HG02623 (cell line): Measurements from ENCODE around the gene PDZD4.

Experiments
- ATAC-seq: cut with Tn5 transposase; IDR thresholded peaks from one replicate; pipeline ENCODE4 v1.9.1; 2021; ENCODE audit warnings: moderate library complexity; ENCODE audit not compliant: unreplicated experiment

PDZD4 gene

GRCh38 chrX:153761863-153762262 lies 68.5 kb downstream of the PDZD4 start:
- ATAC-seq = no peak

- no peak for ATAC-seq
These were observed 75.2 kb downstream of the PDZD4 start for GRCh38 chrX:153755136-153755535.
